H1 (cell line): ENCODE measurements around the gene C19orf67. TPM values are rescaled to one million over a fixed set of nuclear protein-coding genes. Genes with fewer than 3 reads are reported as not detected.
A peak's percentile ranks its signal among the peaks of the same experiment; 100 is the strongest.

Experiments used
- BACH1 ChIP-seq: IDR thresholded peaks from 2 replicates; pipeline ENCODE4 v1.6.1; 2012; ENCODE audit warnings: low read length, improper control_type of control experiment
- BCL11A ChIP-seq, 2 experiments: IDR thresholded peaks; one replicate each; pipeline ENCODE4 v1.6.1; 2011; ENCODE audit warnings: low read depth in 2 of 2, low read length in 2 of 2, mild to moderate bottlenecking in 2 of 2
- CHD1 ChIP-seq: IDR thresholded peaks from 2 replicates; pipeline ENCODE4 v1.6.1; 2012; ENCODE audit warnings: low read depth, low read length, improper control_type of control experiment
- CHD7 ChIP-seq: fragments of 300-600 bp; sonication (generic); IDR thresholded peaks from 2 replicates; pipeline ENCODE4 v1.7.1; 2012; ENCODE audit warnings: low read length, moderate library complexity, mild to moderate bottlenecking, inconsistent platforms; ENCODE audit not compliant: insufficient replicate concordance
- CTBP2 ChIP-seq: IDR thresholded peaks from 2 replicates; pipeline ENCODE4 v1.7.0; 2011; ENCODE audit warnings: borderline replicate concordance, mild to moderate bottlenecking, moderate library complexity, mixed read lengths, low read length; ENCODE audit not compliant: insufficient read depth, insufficient read length
- FOSL1 ChIP-seq: IDR thresholded peaks from 2 replicates; pipeline ENCODE4 v1.6.1; 2011; ENCODE audit warnings: mild to moderate bottlenecking, low read depth, low read length, moderate library complexity; ENCODE audit not compliant: insufficient read depth
- KDM1A ChIP-seq: fragments of 200-600, 300-600 bp; sonication (generic); IDR thresholded peaks from 2 replicates; pipeline ENCODE4 v1.7.1; 2016; ENCODE audit warnings: mild to moderate bottlenecking, low read length, borderline replicate concordance
- KDM5A ChIP-seq: fragments of 200-600 bp; IDR thresholded peaks from 2 replicates; pipeline ENCODE4 v1.7.1; 2012; ENCODE audit warnings: mild to moderate bottlenecking, low read length, inconsistent platforms, mixed read lengths
- POLR2AphosphoS5 ChIP-seq: IDR thresholded peaks from 2 replicates; pipeline ENCODE4 v1.6.1; 2011; ENCODE audit warnings: low read depth, low read length
- POU5F1 ChIP-seq: IDR thresholded peaks from 2 replicates; pipeline ENCODE4 v1.6.1; 2011; ENCODE audit warnings: low read depth, mild to moderate bottlenecking, low read length, moderate library complexity
- TEAD4 ChIP-seq: IDR thresholded peaks from 2 replicates; pipeline ENCODE4 v1.6.1; 2012; ENCODE audit warnings: low read depth, low read length, inconsistent platforms, mixed read lengths
- polyA plus RNA-seq, 7 experiments: library from polyadenylated mRNA; depleted of rRNA in 3 of 7; stranded (reverse) in 5 of 7; unstranded in 2 of 7; fragments of >200 nt in 5 of 7; fragments of 200-250 nt in 2 of 7; gene quantifications; 1 replicate in 5 of 7; 2 replicates in 1 of 7; 4 replicates in 1 of 7; pipeline versions ENCODE4 v1.2.1 to v1.2.3, GENCODE V29; 2011 to 2013; ENCODE audit warnings: missing spikeins in 2 of 7, mixed read lengths in 2 of 7
- total RNA-seq: library from RNA; stranded (reverse); fragmentation: NEBNext Ultra II Directional; extraction: Animal tissue kit (Norgen Biotek cat#: 25700); gene quantifications from 2 replicates; pipeline ENCODE4 v1.2.1, GENCODE V29; 2021

The C19orf67 gene
- total and polyA plus RNA-seq, 2 of the 8 experiments (the other 6 are each of a cell fraction or from before 2014, with no cell fraction given) = 0.12 TPM; not detected in 1

GRCh38 chr19:14048443-14049153, 37.0 kb downstream of the C19orf67 start (continued):
- TF ChIP-seq CHD7 (no peak), FOSL1 (no peak), POU5F1 (no peak), BCL11A (IDR thresholded peaks at IDR 0.05; ENCODE audit: low read depth in 2 of 2, low read length in 2 of 2) (no peak), TEAD4 (no peak), KDM5A (no peak), POLR2AphosphoS5 (no peak), KDM1A (peak; percentile 12; the same call in 1 of the 2 replicates), CTBP2 (no peak), CHD1 (no peak), BACH1 (no peak)
